Measurements from ENCODE around the gene NRTN. TPM values are rescaled to one million over a fixed set of nuclear protein-coding genes. Genes with fewer than 3 reads are reported as not detected.

The NRTN gene
- total RNA-seq, 1 donor from 2014 or later, result 0.72 TPM

DNA sequence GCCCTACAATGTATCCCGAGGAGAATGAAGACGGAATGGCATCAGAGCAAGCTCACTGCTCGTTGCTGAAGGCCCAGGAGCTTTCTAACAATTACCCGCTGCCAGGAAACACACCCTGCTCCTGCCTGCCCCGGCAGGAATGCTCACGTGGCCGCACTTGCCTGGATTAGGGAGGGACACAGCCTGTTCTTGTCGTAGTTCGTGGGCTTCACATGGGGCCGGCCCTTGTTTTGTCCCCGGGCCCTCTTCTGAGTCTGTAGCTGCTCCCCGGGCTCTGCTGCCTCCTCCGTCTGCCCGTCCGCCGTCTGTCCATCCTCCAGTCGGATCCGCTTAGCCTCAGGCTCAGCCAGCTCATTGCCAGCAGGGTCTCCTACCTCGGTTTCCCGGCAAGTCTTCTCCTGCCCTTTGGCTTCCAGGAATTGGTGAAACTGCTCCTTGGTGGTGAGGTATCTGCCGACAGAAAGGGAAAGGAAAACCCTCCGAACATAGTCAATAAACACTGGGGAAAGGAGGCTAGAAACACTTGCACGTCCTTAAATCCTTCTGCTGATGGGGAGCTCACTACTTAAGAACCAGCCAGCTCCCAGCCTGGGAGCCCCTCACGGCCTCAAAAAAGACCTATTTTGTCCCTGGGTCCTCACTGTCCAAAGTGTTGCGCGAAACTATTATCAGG lies 14.8 kb upstream of the NRTN start:
- no peak for DNase-seq (ENCODE audit: low spot score)

- peak; percentile 99 for DNase-seq (ENCODE audit: low spot score)
Measured at GRCh38 chr19:5790559-5791520, 14.0 kb upstream of the NRTN start, which contains the start of gene DUS3L. TSS of gene DUS3L (minus strand) at chr19:5791163. CDS start at chr19:5791141, 22 bp downstream.

DNA sequence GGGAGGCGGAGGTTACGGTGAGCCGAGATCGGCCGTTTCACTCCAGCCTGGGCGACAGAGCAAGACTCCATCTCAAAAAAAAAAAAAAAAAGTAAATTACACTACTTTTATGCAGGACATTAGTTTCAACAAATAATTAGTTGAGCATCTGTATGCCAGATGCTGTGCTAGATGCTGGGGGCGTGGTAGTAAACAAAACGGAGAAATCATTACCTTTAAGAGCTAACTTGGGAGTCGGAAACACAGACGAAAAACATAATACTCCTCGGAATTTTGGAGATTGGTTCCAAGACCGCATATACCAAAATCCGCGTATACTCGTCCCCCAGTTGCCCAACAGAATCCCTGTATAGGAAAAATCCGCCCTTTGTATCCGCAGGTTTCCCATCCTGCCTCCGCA lies 12.6 kb upstream of the NRTN start:
- no peak for DNase-seq (ENCODE audit: low spot score)

- no peak for DNase-seq (ENCODE audit: low spot score)
Measured at GRCh38 chr19:5793188-5793587, 11.7 kb upstream of the NRTN start.

- DNase-seq (ENCODE audit: low spot score), result no peak
Measured at GRCh38 chr19:5795382-5795919, 9.4 kb upstream of the NRTN start.

GRCh38 chr19:5798244-5798643 lies 6.6 kb upstream of the NRTN start:
- DNase-seq (ENCODE audit: low spot score), result no peak

- DNase-seq (ENCODE audit: low spot score), result peak; percentile 36
Measured at GRCh38 chr19:5799247-5800241, 5.3 kb upstream of the NRTN start.

- no peak for DNase-seq (ENCODE audit: low spot score)
Measured at GRCh38 chr19:5800361-5801270, 4.3 kb upstream of the NRTN start.

DNA sequence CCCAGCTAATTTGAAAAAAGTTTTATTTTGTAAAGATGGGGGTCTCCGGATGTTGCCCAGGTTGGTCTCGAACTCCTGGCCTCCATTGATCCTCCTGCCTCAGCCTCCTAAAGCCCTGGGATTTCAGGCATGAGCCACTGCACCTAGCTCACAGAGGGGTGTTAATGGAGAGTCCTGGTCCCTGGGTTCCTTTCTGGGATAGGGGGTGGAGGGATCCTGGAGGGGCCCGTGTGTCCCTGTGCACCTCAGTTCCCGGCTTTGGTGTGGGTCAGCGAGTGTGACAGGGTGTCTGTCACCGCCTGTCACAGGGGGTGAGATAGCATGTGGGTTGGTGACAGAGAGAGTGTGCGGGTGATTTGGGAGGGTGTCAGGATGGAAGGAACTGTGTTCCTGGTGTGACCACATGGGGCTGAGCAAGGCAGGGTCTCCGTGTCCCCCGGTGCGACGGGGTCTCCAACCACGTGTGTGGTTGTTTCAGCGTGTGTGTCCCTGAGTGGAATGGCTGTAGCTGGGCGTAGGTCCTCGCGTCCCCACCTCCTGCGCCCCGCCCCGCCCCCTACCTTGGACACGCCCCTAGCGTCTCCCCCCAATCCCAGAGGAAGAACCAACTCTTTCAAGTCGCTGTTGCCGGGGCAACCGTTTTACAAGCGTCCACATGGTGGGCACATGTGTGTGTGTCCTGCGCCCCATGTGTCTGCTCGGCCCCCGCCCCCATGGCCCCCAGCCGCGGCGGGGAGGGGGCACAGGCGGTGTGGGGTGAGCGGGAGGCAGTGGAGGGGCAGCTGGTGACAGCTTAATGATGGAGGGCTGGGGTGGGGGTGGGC lies 2.9 kb upstream of the NRTN start:
- DNase-seq (ENCODE audit: low spot score), result peak; percentile 52

DNA sequence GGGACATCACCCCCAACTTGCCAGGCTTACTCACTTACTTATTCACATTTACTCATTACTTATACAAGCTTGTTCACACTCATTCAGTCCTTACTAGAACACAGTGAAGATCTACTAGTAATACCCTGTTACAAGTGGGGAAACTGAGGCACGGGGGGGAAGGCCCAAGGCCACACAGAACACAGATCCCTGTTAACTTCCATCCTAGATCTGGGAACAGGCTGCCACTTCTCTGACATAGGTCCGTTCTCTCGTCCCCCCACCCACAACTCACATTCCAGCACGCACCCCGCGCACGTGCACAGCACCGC lies 1.5 kb upstream of the NRTN start:
- DNase-seq (ENCODE audit: low spot score), result no peak

- DNase-seq (ENCODE audit: low spot score), result peak; percentile 93
Measured at GRCh38 chr19:5803752-5804515, 933 bp upstream of the NRTN start.

GRCh38 chr19:5805462-5806132 lies 730 bp downstream of the NRTN start:
- peak; percentile 69 for DNase-seq (ENCODE audit: low spot score)

DNA sequence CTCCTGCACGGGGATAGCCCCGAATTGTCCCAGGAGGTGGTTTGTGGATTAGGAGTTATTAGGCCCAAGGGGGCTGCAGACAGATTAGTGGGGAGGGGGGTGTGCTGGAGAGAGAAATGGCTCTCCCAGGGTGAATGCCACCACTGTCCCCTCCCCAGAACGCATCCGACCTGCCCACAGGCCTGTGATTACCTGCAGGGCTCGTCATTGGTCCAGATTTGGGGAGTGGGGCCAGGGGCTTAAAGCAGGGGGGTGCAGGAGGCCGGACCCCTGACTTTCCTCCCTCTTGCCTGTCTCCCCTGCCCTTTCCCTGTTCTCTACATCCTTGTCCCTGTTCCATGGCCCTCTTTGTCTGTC lies 1.2 kb downstream of the NRTN start:
- no peak for DNase-seq (ENCODE audit: low spot score)

DNA sequence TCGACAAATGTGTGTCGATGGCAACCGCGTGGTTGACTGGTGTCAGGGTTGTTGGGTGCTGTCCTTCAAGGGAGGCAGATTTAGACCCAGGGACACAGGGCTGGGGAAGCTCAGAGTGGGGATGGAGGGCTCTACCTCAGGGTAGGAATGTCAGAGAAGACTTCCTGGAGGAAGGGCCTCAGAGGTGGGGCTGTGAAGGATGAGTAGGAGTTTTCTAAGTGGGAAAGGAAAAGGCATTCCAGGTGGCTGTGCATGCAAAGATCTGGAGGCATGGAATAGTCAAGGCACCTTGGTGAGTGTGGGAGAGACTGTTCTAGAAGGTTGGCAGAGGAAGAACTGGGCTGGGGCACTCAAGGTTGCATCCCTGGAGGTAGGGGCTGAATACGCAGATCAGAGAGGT lies 2.0 kb downstream of the NRTN start:
- no peak for DNase-seq (ENCODE audit: low spot score)

- DNase-seq (ENCODE audit: low spot score), result no peak
Measured at GRCh38 chr19:5808120-5808816, 3.4 kb downstream of the NRTN start.

GRCh38 chr19:5809053-5809452 lies 4.2 kb downstream of the NRTN start:
- no peak for DNase-seq (ENCODE audit: low spot score)

DNA sequence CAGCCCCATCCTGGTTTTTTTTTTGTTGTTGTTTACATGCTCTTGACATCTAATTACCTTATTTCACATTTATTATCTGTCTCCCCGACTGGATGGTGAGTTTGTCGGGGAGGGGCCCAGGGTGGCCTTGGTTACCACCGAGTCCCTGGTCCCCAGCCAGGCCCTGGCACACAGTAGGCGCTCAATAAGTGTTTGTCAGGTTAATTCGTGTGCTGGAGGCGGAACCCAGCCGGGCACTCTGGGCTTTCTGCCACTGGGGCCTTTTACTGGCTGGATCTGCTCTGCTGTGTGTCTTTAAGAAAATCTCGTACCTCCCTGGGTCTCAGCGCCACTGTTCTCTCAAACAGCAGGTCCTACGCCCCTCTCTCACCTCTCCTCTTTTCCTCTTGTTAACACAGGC lies 4.6 kb downstream of the NRTN start:
- no peak for DNase-seq (ENCODE audit: low spot score)

DNA sequence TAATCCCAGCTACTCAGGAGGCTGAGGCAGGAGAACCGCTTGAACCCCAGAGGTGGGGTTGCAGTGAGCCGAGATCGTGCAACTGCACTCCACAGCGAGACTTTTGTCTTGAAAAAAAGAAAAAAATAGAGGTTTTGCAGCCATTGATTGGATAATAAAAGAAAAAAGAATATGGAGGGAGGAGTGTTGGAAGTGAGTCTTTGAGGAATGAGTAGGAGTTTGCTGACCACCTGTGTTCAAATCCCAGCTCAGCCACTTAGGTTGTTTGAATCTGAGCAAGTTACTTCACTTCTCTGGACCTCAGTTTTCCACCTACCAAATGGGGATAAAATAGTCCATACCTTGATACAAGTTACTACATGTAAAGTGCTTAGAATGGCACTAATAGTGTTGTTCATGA lies 6.2 kb downstream of the NRTN start:
- no peak for DNase-seq (ENCODE audit: low spot score)

Data from umbilical cord (tissue), 2 donors.